Measurements from ENCODE around the gene SEC31B. TPM values are rescaled to one million over a fixed set of nuclear protein-coding genes. Genes with fewer than 3 reads are reported as not detected.
A peak's percentile ranks its signal among the peaks of the same experiment; 100 is the strongest.

Gene SEC31B
- total RNA-seq, 1 experiment from 2014 or later = 6.3 TPM

DNA sequence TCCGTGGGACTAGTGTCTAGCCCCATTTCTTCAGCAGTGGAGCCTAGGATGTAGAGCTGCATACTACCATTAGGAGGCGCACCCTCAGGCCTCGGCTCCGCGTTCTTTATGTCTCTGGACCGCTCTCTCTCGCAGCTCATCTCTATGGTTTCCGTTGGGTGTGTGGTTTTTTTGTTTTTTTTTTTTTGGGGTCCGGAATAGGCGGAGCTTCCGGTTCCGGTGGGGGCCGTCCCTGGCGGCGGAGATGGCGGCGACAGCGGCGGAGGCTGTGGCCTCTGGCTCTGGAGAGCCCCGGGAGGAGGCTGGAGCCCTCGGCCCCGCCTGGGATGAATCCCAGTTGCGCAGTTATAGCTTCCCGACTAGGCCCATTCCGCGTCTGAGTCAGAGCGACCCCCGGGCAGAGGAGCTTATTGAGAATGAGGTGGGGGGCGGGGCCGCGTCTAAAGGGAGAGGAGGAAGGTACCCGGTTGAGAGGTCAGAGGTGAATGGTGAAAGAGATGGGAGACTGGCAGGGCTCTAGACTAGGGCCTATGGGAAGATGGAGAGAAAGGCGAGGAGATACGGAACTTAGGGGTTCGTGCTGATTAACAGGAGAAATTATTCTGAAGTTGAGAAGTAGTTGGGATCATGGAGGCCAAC, 16.2 kb upstream of the SEC31B start, which contains the start of gene HIF1AN:
TSS of gene HIF1AN (plus strand) at position 229 of the 639 bp plus-strand sequence. CDS start at position 245, 16 bp downstream.
- H3K4me1 Mint-ChIP-seq = peaks cover 0 to 7% of the 10 kb centered on the region in 2 experiments; a peak in 1 of 4 replicates
- Histone ChIP-seq H4K5ac (ENCODE audit: insufficient read length, low read depth, low read length) (no peak within 1 kb of the TSS), H3K9ac (ENCODE audit: extremely low read depth, insufficient read length, low read length) (peak within 1 kb of the TSS; percentile 27), H3K4ac (ENCODE audit: low read depth, low read length) (no peak within 1 kb of the TSS), H2BK20ac (ENCODE audit: low read depth, low read length, poor library complexity, severe bottlenecking) (no peak within 1 kb of the TSS), H3K4me2 (ENCODE audit: insufficient read depth, insufficient read length, low read length) (peak within 1 kb of the TSS; percentile 58), H3K56ac (ENCODE audit: insufficient read length, low read depth, low read length) (no peak within 1 kb of the TSS), H2BK12ac (ENCODE audit: insufficient read length, low read depth, low read length) (no peak within 1 kb of the TSS), H3K27me3 (ENCODE audit: insufficient read depth, low read length) (no peaks in the 10 kb centered on the region), H3K18ac (ENCODE audit: insufficient read length, low read depth, low read length) (no peak within 1 kb of the TSS), H3K23me2 (ENCODE audit: insufficient read length, low read depth, low read length, poor library complexity, severe bottlenecking) (peaks cover 5% of the 10 kb centered on the region), H4K20me1 (ENCODE audit: control insufficient read depth, insufficient read depth, insufficient read length) (no peaks in the 10 kb centered on the region), H2AFZ (ENCODE audit: low read length) (peak within 1 kb of the TSS; percentile 88), H2AK5ac (ENCODE audit: insufficient read length, low read length) (no peak within 1 kb of the TSS), H3K27ac (ENCODE audit: insufficient read length, low read depth, low read length) (no peak within 1 kb of the TSS), H4K91ac (ENCODE audit: insufficient read length, low read depth, low read length) (no peak within 1 kb of the TSS), H2BK120ac (ENCODE audit: low read depth, low read length, poor library complexity, severe bottlenecking) (no peak within 1 kb of the TSS), H2BK5ac (ENCODE audit: insufficient read length, low read length) (no peak within 1 kb of the TSS), H3K9me3 (ENCODE audit: control insufficient read depth, low read depth, low read length) (no peaks in the 10 kb centered on the region), H3T11ph (ENCODE audit: low read length) (no peak within 1 kb of the TSS), H2BK15ac (ENCODE audit: low read depth, low read length) (no peak within 1 kb of the TSS), H3K14ac (ENCODE audit: insufficient read depth, low read length) (no peak within 1 kb of the TSS), H4K8ac (replicated peaks; ENCODE audit: insufficient read length, low read depth, low read length) (no peak within 1 kb of the TSS), H3K4me1 (ENCODE audit: insufficient read depth, low read length) (peaks cover 3% of the 10 kb centered on the region; the same call in 1 of the 2 replicates), H3K79me2 (ENCODE audit: insufficient read depth, low read length) (peaks cover 12% of the 10 kb centered on the region; the same call in 1 of the 2 replicates), H3K79me1 (ENCODE audit: insufficient read depth, low read depth, low read length, poor library complexity, severe bottlenecking) (peaks cover 12% of the 10 kb centered on the region), H3K23ac (ENCODE audit: insufficient read length, low read depth, low read length) (no peak within 1 kb of the TSS)
- TF ChIP-seq CTCF (conservative IDR thresholded peaks at IDR 0.05) = peak; percentile 90
- peak; percentile 90 for DNase-seq
- no peak within 1 kb of the TSS for H3K4me3 Mint-ChIP-seq
- H3K27me3 Mint-ChIP-seq (ENCODE audit: low read depth) = no peaks in the 10 kb centered on the region
- peak within 1 kb of the TSS in 1 of 3 experiments; percentile 21; a peak in 1 of 7 replicates for H3K27ac Mint-ChIP-seq
- H3K9me3 Mint-ChIP-seq = no peaks in the 10 kb centered on the region
- WGBS (ENCODE audit: extremely low coverage, insufficient read length, low lambda C conversion rate) = no CpG with 5 or more reads among the region's 35 CpGs
- H3K36me3 Mint-ChIP-seq (ENCODE audit: insufficient read depth in 1 of 3, low read depth in 3 of 3) = peaks cover 16 to 40% (median 32%) of the 10 kb centered on the region in 3 experiments
